GM23338 (cell line): ENCODE measurements around the gene FGD3. TPM values are rescaled to one million over a fixed set of nuclear protein-coding genes. Genes with fewer than 3 reads are reported as not detected.

Experiments used
- ATAC-seq: fragments of 200-7000 bp; cut with Tn5 transposase; 3 replicates; pipeline ENCODE4 v1.9.1; 2020
- DNase-seq: peaks from one replicate; pipeline ENCODE4 v3.0.0-alpha.2; 2015; ENCODE audit warnings: low spot score
- H2AFZ ChIP-seq: fragments of 200-600 bp; sonication (generic); 2 replicates; pipeline ENCODE4 v1.8.0; 2016; ENCODE audit warnings: antibody characterized with exemption, mild to moderate bottlenecking, moderate library complexity
- H3F3A ChIP-seq: fragments of 200-600 bp; sonication (generic); replicated peaks from 2 replicates; pipeline ENCODE4 v1.8.0; 2017; ENCODE audit warnings: antibody characterized with exemption, mixed run types, low read depth
- H3K27ac ChIP-seq: fragments of 200-600 bp; sonication (generic); 2 replicates; pipeline ENCODE4 v1.6.1; 2016; ENCODE audit warnings: low read depth
- H3K27me3 ChIP-seq: fragments of 200-600 bp; sonication (generic); 2 replicates; pipeline ENCODE4 v1.8.0; 2016; ENCODE audit warnings: mild to moderate bottlenecking, mixed run types, moderate library complexity; ENCODE audit not compliant: insufficient read depth
- H3K36me3 ChIP-seq: fragments of 200-600 bp; sonication (generic); 2 replicates; pipeline ENCODE4 v1.8.0; 2016; ENCODE audit warnings: mild to moderate bottlenecking; ENCODE audit not compliant: insufficient read depth
- H3K4me1 ChIP-seq: fragments of 200-600 bp; sonication (generic); 2 replicates; pipeline ENCODE4 v1.8.0; 2016; ENCODE audit warnings: mild to moderate bottlenecking, moderate library complexity; ENCODE audit not compliant: insufficient read depth
- H3K4me2 ChIP-seq: fragments of 200-600 bp; sonication (generic); 2 replicates; pipeline ENCODE4 v1.7.1; 2017; ENCODE audit warnings: mixed run types
- H3K4me3 ChIP-seq: fragments of 200-600 bp; sonication (generic); 2 replicates; pipeline ENCODE4 v1.6.1; 2016; ENCODE audit warnings: mixed run types
- H3K79me2 ChIP-seq: fragments of 200-600 bp; sonication (generic); replicated peaks from 2 replicates; pipeline ENCODE4 v1.8.0; 2017; ENCODE audit warnings: mild to moderate bottlenecking; ENCODE audit not compliant: insufficient read depth
- H3K9me2 ChIP-seq: fragments of 200-600 bp; sonication (generic); 2 replicates; pipeline ENCODE4 v1.8.0; 2017; ENCODE audit not compliant: insufficient read depth
- H4K20me1 ChIP-seq: fragments of 200-600 bp; sonication (generic); replicated peaks from 2 replicates; pipeline ENCODE4 v1.8.0; 2017; ENCODE audit warnings: mild to moderate bottlenecking; ENCODE audit not compliant: insufficient read depth
- H3K27ac Mint-ChIP-seq: 2 replicates; pipeline ENCODE4 v1.8.0; 2020; ENCODE audit warnings: inconsistent platforms, mild to moderate bottlenecking, moderate library complexity, mixed read lengths
- H3K27me3 Mint-ChIP-seq: 3 replicates; pipeline ENCODE4 v1.8.0; 2022; ENCODE audit warnings: low read depth, mild to moderate bottlenecking, moderate library complexity, mixed read lengths, inconsistent platforms; ENCODE audit not compliant: insufficient read depth, poor library complexity
- H3K36me3 Mint-ChIP-seq: 3 replicates; pipeline ENCODE4 v1.8.0; 2021; ENCODE audit warnings: low read depth, mild to moderate bottlenecking, inconsistent platforms, moderate library complexity, mixed read lengths
- H3K4me1 Mint-ChIP-seq: 3 replicates; pipeline ENCODE4 v1.8.0; 2020; ENCODE audit warnings: mild to moderate bottlenecking, inconsistent platforms, mixed read lengths
- H3K4me3 Mint-ChIP-seq: 3 replicates; pipeline ENCODE4 v1.8.0; 2021; ENCODE audit warnings: moderate library complexity, mild to moderate bottlenecking, inconsistent platforms, mixed read lengths
- H3K9me3 Mint-ChIP-seq: 3 replicates; pipeline ENCODE4 v1.8.0; 2020; ENCODE audit warnings: moderate library complexity, mild to moderate bottlenecking, inconsistent platforms, mixed read lengths
- EZH2phosphoT487 ChIP-seq: fragments of 200-600 bp; sonication (generic); IDR thresholded peaks from one replicate; pipeline ENCODE4 v1.8.1; 2018; ENCODE audit warnings: antibody characterized with exemption; ENCODE audit not compliant: unreplicated experiment
- JUNB ChIP-seq: IDR thresholded peaks from one replicate; pipeline ENCODE4 v1.6.1; 2016; ENCODE audit warnings: antibody characterized with exemption; ENCODE audit not compliant: unreplicated experiment
- NANOG ChIP-seq: IDR thresholded peaks from 2 replicates; pipeline ENCODE4 v1.6.1; 2016; ENCODE audit warnings: antibody characterized with exemption, borderline replicate concordance
- POLR2AphosphoS5 ChIP-seq: IDR thresholded peaks from 2 replicates; pipeline ENCODE4 v1.6.1; 2016; ENCODE audit warnings: antibody characterized with exemption, low read depth
- ZNF114 ChIP-seq: fragments of 250-450 bp; sonication (Bioruptor Pico); IDR thresholded peaks from 2 replicates; pipeline ENCODE4 v1.5.0; 2020; ENCODE audit warnings: mild to moderate bottlenecking, moderate library complexity
- ZNF331 ChIP-seq: fragments of 250-450 bp; sonication (Bioruptor Pico); IDR thresholded peaks from 2 replicates; pipeline ENCODE4 v1.5.0; 2020; ENCODE audit warnings: low read depth, mild to moderate bottlenecking, moderate library complexity
- polyA plus RNA-seq: library from polyadenylated mRNA; unstranded; fragments of >200 nt; fragmentation: Nextera tagmentation; extraction: Ambion mirVana; gene quantifications from 2 replicates; pipeline ENCODE4 v1.2.1, GENCODE V29; 2016
- total RNA-seq: library from RNA; depleted of rRNA; stranded (reverse); fragments of >200 nt; shearing (Covaris generic); gene quantifications from 2 replicates; pipeline ENCODE4 v1.2.3, GENCODE V29; 2014
- TF ChIP-seq, protein P1 (sequence below): fragments of 250-450 bp; sonication (Bioruptor Pico); IDR thresholded peaks from 2 replicates; pipeline ENCODE4 v1.5.0; 2020; ENCODE audit warnings: mild to moderate bottlenecking, moderate library complexity

Gene FGD3
- total and polyA plus RNA-seq, 2 experiments from 2014 or later: 0.95 to 1.7 TPM

DNA sequence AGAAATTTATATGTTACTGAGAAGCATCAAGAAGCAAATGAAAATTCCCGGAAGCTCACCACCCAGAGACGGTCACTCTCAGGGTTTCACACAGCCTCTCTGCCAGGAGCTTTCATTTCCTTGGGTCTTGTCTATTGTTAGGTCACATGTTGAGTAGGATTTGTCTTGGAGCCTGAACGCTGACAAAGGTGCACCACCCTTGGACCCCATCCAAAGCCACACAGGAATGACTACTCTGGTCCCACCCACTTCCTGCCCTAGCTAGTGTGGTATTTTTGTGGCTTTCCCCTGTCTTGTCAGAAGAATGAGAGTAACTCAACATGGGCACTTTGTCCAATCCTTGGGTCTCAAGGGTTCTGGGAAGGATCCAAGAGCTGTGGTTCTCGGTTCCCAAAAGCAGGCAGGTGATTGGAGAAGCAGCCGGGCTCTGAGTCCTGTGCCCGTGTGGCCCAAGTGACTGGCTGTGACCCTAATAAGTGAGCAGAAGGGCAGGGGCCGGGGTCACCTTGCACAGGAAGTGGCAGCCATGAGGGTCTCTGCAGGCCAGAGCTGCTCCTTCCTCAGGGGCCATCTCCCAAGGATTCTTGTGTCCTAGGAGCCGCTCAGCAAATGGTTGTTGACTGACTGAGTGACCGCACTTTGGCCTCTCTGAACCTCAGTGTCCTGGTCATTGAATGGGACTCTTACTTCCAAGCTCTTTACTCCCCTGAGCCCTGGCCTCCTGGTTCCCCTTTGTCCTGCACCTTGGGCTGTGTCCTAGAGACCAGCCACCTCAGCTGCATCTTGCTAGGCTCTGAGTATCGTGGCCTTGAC is 6.9 kb downstream of the FGD3 start (continued):
- TF ChIP-seq, protein P1, sequence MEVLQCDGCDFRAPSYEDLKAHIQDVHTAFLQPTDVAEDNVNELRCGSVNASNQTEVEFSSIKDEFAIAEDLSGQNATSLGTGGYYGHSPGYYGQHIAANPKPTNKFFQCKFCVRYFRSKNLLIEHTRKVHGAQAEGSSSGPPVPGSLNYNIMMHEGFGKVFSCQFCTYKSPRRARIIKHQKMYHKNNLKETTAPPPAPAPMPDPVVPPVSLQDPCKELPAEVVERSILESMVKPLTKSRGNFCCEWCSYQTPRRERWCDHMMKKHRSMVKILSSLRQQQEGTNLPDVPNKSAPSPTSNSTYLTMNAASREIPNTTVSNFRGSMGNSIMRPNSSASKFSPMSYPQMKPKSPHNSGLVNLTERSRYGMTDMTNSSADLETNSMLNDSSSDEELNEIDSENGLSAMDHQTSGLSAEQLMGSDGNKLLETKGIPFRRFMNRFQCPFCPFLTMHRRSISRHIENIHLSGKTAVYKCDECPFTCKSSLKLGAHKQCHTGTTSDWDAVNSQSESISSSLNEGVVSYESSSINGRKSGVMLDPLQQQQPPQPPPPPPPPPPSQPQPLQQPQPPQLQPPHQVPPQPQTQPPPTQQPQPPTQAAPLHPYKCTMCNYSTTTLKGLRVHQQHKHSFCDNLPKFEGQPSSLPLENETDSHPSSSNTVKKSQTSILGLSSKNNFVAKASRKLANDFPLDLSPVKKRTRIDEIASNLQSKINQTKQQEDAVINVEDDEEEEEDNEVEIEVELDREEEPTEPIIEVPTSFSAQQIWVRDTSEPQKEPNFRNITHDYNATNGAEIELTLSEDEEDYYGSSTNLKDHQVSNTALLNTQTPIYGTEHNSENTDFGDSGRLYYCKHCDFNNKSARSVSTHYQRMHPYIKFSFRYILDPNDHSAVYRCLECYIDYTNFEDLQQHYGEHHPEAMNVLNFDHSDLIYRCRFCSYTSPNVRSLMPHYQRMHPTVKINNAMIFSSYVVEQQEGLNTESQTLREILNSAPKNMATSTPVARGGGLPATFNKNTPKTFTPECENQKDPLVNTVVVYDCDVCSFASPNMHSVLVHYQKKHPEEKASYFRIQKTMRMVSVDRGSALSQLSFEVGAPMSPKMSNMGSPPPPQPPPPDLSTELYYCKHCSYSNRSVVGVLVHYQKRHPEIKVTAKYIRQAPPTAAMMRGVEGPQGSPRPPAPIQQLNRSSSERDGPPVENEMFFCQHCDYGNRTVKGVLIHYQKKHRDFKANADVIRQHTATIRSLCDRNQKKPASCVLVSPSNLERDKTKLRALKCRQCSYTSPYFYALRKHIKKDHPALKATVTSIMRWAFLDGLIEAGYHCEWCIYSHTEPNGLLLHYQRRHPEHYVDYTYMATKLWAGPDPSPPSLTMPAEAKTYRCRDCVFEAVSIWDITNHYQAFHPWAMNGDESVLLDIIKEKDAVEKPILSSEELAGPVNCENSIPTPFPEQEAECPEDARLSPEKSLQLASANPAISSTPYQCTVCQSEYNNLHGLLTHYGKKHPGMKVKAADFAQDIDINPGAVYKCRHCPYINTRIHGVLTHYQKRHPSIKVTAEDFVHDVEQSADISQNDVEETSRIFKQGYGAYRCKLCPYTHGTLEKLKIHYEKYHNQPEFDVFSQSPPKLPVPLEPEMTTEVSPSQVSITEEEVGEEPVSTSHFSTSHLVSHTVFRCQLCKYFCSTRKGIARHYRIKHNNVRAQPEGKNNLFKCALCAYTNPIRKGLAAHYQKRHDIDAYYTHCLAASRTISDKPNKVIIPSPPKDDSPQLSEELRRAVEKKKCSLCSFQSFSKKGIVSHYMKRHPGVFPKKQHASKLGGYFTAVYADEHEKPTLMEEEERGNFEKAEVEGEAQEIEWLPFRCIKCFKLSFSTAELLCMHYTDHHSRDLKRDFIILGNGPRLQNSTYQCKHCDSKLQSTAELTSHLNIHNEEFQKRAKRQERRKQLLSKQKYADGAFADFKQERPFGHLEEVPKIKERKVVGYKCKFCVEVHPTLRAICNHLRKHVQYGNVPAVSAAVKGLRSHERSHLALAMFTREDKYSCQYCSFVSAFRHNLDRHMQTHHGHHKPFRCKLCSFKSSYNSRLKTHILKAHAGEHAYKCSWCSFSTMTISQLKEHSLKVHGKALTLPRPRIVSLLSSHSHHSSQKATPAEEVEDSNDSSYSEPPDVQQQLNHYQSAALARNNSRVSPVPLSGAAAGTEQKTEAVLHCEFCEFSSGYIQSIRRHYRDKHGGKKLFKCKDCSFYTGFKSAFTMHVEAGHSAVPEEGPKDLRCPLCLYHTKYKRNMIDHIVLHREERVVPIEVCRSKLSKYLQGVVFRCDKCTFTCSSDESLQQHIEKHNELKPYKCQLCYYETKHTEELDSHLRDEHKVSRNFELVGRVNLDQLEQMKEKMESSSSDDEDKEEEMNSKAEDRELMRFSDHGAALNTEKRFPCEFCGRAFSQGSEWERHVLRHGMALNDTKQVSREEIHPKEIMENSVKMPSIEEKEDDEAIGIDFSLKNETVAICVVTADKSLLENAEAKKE (CRISPR knock-in tag): no peak
- TF ChIP-seq JUNB: no peak

DNA sequence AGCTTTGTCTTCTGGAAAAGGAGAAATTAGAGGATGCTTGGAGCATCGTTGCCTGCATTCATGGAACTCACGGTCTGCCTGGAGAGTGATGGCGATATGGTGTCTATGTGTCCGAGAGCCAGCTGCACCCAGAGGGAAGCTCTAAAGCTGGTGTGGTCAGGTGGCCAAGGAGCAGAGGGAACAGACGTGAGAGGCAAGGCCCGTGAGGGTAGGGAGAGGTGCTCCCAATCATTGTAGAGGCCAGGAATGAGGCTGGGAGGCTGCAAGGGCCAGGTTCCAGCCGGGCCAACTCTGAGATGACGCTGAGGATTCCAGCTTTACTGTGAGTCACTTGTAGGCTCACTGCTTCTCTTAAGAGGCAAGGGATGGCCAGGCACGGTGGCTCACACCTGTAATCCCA is 7.6 kb downstream of the FGD3 start:
- no peak overlapping the region for H2AFZ ChIP-seq
- DNase-seq: no peak
- no peaks in the 10 kb centered on the region for H4K20me1 ChIP-seq
- ATAC-seq: no peak
- H3K4me1 ChIP-seq: no peaks in the 10 kb centered on the region; the same call in 1 of the 2 replicates
- Mint-ChIP-seq H3K9me3 (no peaks in the 10 kb centered on the region), H3K4me1 (no peaks in the 10 kb centered on the region), H3K36me3 (no peaks in the 10 kb centered on the region; the same call in 2 of the 3 replicates), H3K4me3 (no peak overlapping the region), H3K27me3 (peaks cover 8% of the 10 kb centered on the region), H3K27ac (no peak overlapping the region)
- no peaks in the 10 kb centered on the region for H3K79me2 ChIP-seq
- no peaks in the 10 kb centered on the region for H3K36me3 ChIP-seq
- no peak overlapping the region for H3K27ac ChIP-seq
- H3K4me3 ChIP-seq: no peak overlapping the region
- no peaks in the 10 kb centered on the region for H3K9me2 ChIP-seq
- TF ChIP-seq ZNF114 (no peak), ZNF331 (CRISPR knock-in tag) (no peak), NANOG (no peak), EZH2phosphoT487 (no peak), JUNB (no peak), POLR2AphosphoS5 (no peak)
- no peak overlapping the region for H3K4me2 ChIP-seq
- no peaks in the 10 kb centered on the region for H3K27me3 ChIP-seq
- H3F3A ChIP-seq: no peaks in the 10 kb centered on the region
